ENCODE data around the gene AMACR.

DNA sequence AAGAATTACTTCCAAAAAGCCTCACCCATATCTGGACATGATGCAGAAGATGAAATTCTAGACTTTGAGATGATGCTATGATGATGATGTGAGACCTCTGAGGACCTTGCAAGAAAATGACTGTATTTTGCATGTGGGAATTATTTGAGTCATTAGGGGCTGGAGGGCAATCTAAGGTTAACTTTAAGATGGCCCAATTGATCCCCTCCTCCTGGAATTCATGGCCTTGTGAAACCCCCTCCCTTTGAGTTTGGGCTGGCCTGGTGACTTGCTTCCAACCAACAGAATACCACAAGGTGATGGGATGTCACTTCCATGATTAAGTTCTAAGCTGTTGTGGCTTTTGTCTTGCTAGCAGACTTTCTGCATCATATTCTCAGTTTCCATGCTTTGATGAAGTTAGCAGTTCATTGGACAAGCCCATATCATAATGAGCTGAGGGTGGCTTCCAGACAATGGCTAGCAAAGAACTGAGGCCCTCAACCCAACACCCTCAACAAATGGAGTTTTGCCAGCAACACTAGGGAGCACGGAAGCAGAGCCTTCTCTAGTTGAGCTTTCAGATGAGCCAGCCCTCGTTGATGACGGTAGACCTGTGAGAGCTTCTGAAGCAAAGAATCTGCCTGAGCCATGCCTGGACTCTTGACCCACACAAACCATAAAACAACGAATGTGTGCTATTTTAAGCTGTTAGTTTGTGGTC is 7.4 kb upstream of the AMACR start:
- TF ChIP-seq CTCF (IDR thresholded peaks at IDR 0.05; ENCODE audit: poor library complexity) (no peak), EZH2 (IDR thresholded peaks at IDR 0.05; ENCODE audit: borderline replicate concordance) (no peak), EZH2phosphoT487 (IDR thresholded peaks at IDR 0.05; ENCODE audit: low read depth, severe bottlenecking, unreplicated experiment) (no peak)

All from hepatocyte (in vitro differentiated cells).